GM19463 (cell line): ENCODE data around the gene CD80.

Source experiments
- ATAC-seq: cut with Tn5 transposase; IDR thresholded peaks from one replicate; pipeline ENCODE4 v1.9.1; 2021; ENCODE audit warnings: mild to moderate bottlenecking, moderate library complexity; ENCODE audit not compliant: unreplicated experiment

CD80 gene

GRCh38 chr3:119500901-119501300 is 58.5 kb downstream of the CD80 start:
- no peak for ATAC-seq

DNA sequence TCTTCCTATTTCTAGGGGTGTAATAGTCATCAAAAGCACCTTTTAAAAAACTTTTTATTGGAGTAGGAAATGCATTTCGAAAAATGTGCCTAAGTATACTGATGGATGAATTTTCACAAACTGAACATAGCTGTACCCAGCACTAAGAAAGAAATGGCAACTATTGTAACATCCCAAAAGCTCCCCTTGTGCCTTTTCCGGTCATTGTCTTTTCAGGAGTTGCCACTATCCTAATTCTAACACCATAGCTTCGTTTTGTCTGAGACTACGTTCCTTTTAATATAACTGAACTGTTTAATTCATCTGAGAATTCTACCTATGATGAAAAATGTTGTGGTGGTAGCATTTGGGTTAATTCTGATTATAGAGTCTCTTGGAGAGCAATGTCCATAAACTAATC is 59.1 kb downstream of the CD80 start:
- no peak for ATAC-seq

GRCh38 chr3:119498186-119499011 is 61.0 kb downstream of the CD80 start, which contains the start of gene TIMMDC1:
Gene TIMMDC1 (plus strand): TSS chr3:119498547. CDS start chr3:119498734, 187 bp downstream.
- ATAC-seq = peak; percentile 99

DNA sequence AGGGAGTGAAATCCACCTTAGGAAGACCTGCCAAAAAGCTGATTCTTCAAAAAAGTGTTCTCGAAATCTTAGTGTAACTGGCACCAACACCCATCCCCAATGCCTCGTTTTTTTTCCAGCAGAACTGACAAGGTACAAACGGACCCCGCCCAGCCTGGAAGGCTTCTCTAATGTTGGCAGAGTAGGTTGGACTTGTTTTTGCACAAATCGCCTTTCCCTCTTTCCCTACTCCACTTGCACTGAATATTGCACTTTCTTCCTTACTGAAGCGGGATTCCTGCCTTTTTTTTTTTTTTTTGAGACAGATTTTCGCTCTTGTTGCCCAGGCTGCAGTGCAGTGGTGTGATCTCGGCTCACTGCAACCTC is 61.6 kb downstream of the CD80 start:
- no peak for ATAC-seq

DNA sequence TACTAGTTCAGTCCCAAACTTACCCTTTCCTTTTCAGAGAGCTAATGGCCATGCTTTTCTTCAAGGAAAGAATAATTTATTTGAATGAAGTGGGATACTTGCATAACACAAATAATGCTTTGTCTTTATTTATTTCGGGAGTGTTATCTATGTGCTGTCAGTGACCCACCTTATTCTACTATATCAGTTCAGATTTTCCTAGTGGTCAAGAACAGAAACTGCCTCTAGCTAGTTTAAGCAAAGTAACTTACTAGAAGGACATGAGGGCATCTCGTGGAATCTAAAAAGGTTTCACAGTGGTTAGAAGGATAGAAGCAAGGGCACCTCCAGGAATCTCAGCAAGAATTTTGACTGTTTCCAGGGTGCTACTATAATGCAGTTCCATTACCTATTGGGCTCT is 64.8 kb downstream of the CD80 start:
- no peak for ATAC-seq

DNA sequence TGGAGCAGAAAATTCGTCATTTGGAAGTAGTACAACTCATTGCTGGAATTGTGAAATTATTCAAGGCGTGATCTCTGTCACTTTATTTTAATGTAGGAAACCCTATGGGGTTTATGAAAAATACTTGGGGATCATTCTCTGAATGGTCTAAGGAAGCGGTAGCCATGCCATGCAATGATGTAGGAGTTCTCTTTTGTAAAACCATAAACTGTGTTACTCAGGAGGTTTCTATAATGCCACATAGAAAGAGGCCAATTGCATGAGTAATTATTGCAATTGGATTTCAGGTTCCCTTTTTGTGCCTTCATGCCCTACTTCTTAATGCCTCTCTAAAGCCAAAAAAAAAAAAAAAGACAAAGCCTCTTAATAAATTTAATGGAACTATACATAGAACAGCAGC is 66.6 kb downstream of the CD80 start:
- ATAC-seq = no peak

DNA sequence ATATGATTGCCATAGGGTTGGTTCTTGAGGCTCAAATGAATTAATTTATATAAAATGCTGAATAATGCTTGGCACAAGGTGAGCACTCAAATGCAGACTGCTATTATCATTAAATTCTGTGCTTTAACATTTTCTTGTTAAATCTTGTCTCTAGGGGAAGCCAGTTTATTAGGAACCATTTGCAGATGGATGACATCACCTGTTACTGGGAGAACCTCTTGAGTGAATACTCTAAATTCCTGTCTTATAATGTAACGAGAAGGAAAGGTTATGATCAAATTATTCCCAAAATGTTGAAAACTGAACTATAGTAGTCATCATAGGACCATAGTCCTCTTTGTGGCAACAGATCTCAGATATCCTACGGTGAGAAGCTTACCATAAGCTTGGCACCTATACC is 67.3 kb downstream of the CD80 start:
- ATAC-seq = no peak

GRCh38 chr3:119490153-119490552 is 69.3 kb downstream of the CD80 start:
- no peak for ATAC-seq

- no peak for ATAC-seq
These were observed 73.9 kb downstream of the CD80 start for GRCh38 chr3:119485563-119485962.

DNA sequence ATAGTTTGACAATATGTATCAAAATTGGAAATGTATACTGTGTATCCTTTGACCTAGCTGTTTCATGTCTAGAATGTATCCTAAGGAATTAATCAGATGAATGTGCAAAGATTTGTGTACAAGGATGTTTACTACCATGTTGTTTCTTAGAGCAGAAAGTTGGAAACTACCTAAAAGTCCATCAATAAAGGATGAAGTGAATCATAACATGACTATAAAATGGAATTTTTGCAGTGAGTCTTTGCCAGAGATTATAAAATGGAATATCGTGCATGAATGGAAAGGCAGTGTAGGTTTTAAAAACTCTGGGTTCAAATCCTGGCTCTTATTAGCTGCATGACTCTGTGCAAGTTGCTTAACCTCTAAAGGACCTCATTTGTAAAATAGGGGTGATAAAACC is 76.3 kb downstream of the CD80 start:
- no peak for ATAC-seq

GRCh38 chr3:119481079-119481478 is 78.3 kb downstream of the CD80 start:
- ATAC-seq = no peak
